Prostate gland (tissue), 2 donors: Measurements from ENCODE around the gene NEU2. TPM values are rescaled to one million over a fixed set of nuclear protein-coding genes. Genes with fewer than 3 reads are reported as not detected.

Source experiments
- DNase-seq: peaks from one replicate; pipeline ENCODE4 v3.0.0-alpha.2; 2019; ENCODE audit warnings: low spot score
- H3K27ac ChIP-seq, 2 donors: fragments of 200-600 bp; sonication (generic); 2 replicates each; pipeline ENCODE4 v1.5.1; 2017 to 2019
- H3K27me3 ChIP-seq: fragments of 200-600 bp; sonication (generic); replicated peaks from 2 replicates; pipeline ENCODE4 v1.5.1; 2019; ENCODE audit not compliant: insufficient read depth
- H3K36me3 ChIP-seq, 2 donors: fragments of 200-600 bp; sonication (generic); 1 replicate in 1 of 2; 2 replicates in 1 of 2; pipeline versions ENCODE4 v1.5.1 to v1.8.1; 2017 to 2019
- H3K4me1 ChIP-seq: fragments of 200-600 bp; sonication (generic); replicated peaks from 2 replicates; pipeline ENCODE4 v1.5.1; 2019
- H3K4me3 ChIP-seq, 2 donors: fragments of 200-600 bp; sonication (generic); 2 replicates each; pipeline ENCODE4 v1.5.1; 2017 to 2019
- H3K9me3 ChIP-seq: fragments of 200-600 bp; sonication (generic); 2 replicates; pipeline ENCODE4 v1.5.1; 2017
- CTCF ChIP-seq, 4 experiments: fragments of 200-600 bp in 2 of 4; fragments of 450-650 bp in 2 of 4; sonication (generic) in 2 of 4; IDR thresholded peaks; 1 replicate in 3 of 4; 2 replicates in 1 of 4; pipeline ENCODE4 v1.5.1; 2016 to 2019; ENCODE audit warnings: antibody characterized with exemption in 4 of 4, mild to moderate bottlenecking in 2 of 4, moderate library complexity in 2 of 4
- POLR2A ChIP-seq: fragments of 450-650 bp; IDR thresholded peaks from one replicate; pipeline ENCODE4 v1.6.1; 2016; ENCODE audit warnings: antibody characterized with exemption, mild to moderate bottlenecking
- POLR2AphosphoS5 ChIP-seq: sonication (generic); formaldehyde crosslinking; IDR thresholded peaks from one replicate; pipeline ENCODE4 v1.6.1; 2017; ENCODE audit warnings: antibody characterized with exemption
- WGBS: methylation state at CpG from one replicate; pipeline ENCODE4 v1.1.5; 2018; 5-methylcytosine and 5-hydroxymethylcytosine counted together
- intact Hi-C: fragments of 100-400 bp; cut with DNase I; formaldehyde crosslinking; loops from one replicate; pipeline ENCODE4 v1.14.2; 2022
- total RNA-seq, 2 donors: library from RNA; depleted of rRNA; stranded (reverse); fragments of >200 nt; gene quantifications; one replicate each; pipeline ENCODE4 v1.1.0, GENCODE V29; 2016

Gene NEU2
- total RNA-seq, 2 donors from 2014 or later: not detected

GRCh38 chr2:233056961-233057605, 24.6 kb downstream of the NEU2 start:
- no peak for DNase-seq
- H3K4me1 ChIP-seq: no peaks in the 10 kb centered on the region
- H3K27me3 ChIP-seq: no peaks in the 10 kb centered on the region
- TF ChIP-seq CTCF (IDR thresholded peaks at IDR 0.05) (no peak), POLR2AphosphoS5 (no peak), POLR2A (no peak)
- H3K27ac ChIP-seq: no peak overlapping the region
- no peaks in the 10 kb centered on the region for H3K9me3 ChIP-seq
- H3K36me3 ChIP-seq: no peaks in the 10 kb centered on the region
- no peak overlapping the region for H3K4me3 ChIP-seq
- 81% methylated on average over 6 of the region's 6 CpGs for WGBS
- intact Hi-C loops: no loop called here

- H3K4me1 ChIP-seq: no peaks in the 10 kb centered on the region
- TF ChIP-seq POLR2A (no peak), POLR2AphosphoS5 (no peak), CTCF (IDR thresholded peaks at IDR 0.05) (no peak)
- H3K9me3 ChIP-seq: no peaks in the 10 kb centered on the region
- intact Hi-C loops: no loop called here
- 95% methylated on average over 24 of the region's 24 CpGs for WGBS
- no peaks in the 10 kb centered on the region for H3K27me3 ChIP-seq
- H3K4me3 ChIP-seq: no peak overlapping the region
- DNase-seq: no peak
- H3K27ac ChIP-seq: no peak overlapping the region
- H3K36me3 ChIP-seq: no peaks in the 10 kb centered on the region
Observed at GRCh38 chr2:233058717-233059546, 26.5 kb downstream of the NEU2 start.

GRCh38 chr2:233059547-233059796, 27.0 kb downstream of the NEU2 start:
- intact Hi-C loops: no loop called here
- Histone ChIP-seq H3K27ac (no peak overlapping the region), H3K4me1 (no peaks in the 10 kb centered on the region), H3K36me3 (no peaks in the 10 kb centered on the region), H3K27me3 (no peaks in the 10 kb centered on the region), H3K4me3 (no peak overlapping the region), H3K9me3 (no peaks in the 10 kb centered on the region)
- TF ChIP-seq CTCF (IDR thresholded peaks at IDR 0.05) (no peak), POLR2A (no peak), POLR2AphosphoS5 (no peak)
- DNase-seq: no peak
- WGBS: 80% methylated on average over 7 of the region's 7 CpGs

GRCh38 chr2:233059797-233060500, 27.5 kb downstream of the NEU2 start, which contains the start of gene INPP5D:
Gene INPP5D (plus strand): TSS chr2:233060342. CDS start chr2:233060479, 137 bp downstream.
- no peaks in the 10 kb centered on the region for H3K36me3 ChIP-seq
- DNase-seq: no peak
- H3K27me3 ChIP-seq: no peaks in the 10 kb centered on the region
- TF ChIP-seq CTCF (IDR thresholded peaks at IDR 0.05) (no peak), POLR2AphosphoS5 (peak; percentile 7), POLR2A (no peak)
- intact Hi-C loops: no loop called here
- WGBS: 77% methylated on average over 26 of the region's 26 CpGs
- H3K9me3 ChIP-seq: no peaks in the 10 kb centered on the region
- no peak within 1 kb of the TSS for H3K27ac ChIP-seq
- peak within 1 kb of the TSS; percentile 17 to 19 for H3K4me3 ChIP-seq
- no peaks in the 10 kb centered on the region for H3K4me1 ChIP-seq
